Measurements from ENCODE around the gene HOXD12.

DNA sequence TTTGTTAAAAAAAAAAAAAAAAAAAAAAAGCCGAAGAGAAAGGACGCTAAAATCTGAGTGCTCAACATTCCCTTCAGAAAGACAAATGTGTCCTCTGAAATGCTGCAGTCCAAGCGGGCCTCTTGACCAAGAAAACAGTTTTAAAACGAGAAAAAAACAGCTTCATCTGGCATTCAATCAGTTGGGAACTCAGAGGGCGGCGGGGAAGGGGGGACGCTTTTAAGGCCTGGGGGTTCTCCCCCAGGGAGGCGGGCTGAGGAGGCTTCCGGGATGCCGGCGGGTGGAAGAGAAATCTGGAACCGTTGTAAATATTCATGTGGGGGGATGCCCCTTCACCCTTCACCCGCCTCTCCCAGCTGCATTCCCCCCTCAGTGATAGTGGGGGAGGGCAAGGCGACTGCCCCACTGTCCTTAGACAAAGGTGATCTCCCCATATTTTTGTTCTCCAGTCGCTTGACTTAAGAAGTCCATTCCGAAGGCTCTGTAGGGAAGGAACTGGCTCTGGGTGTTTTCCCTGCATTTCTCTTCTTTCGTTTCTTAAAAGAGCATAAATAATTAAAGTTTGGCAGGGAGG, 4.2 kb downstream of the HOXD12 start:
- TF ChIP-seq CTCF (conservative IDR thresholded peaks at IDR 0.05; ENCODE audit: low read length) (no peak), EZH2phosphoT487 (IDR thresholded peaks at IDR 0.05; ENCODE audit: borderline replicate concordance, low read depth, low read length) (no peak)

Measured in OCI-LY7 (cell line).